PC-3 (cell line): ENCODE results near the gene HOXB6. TPM values are rescaled to one million over a fixed set of nuclear protein-coding genes. Genes with fewer than 3 reads are reported as not detected.

Source experiments
- ATAC-seq: fragments of 200-7000 bp; cut with Tn5 transposase; 2 replicates; pipeline ENCODE4 v1.9.1; 2020; ENCODE audit warnings: mild to moderate bottlenecking, moderate library complexity
- BruUV-seq: library from RNA; stranded (reverse); fragments of 400-500 nt; replicated peaks from 2 replicates; lab custom pipeline; 2021; lab: Mats Ljungman, UMichigan
- CTCF ChIA-PET: fragments of 300-600 bp; sonication (Branson Sonifier 250); formaldehyde crosslinking; loops from one replicate; lab custom pipeline; 2022; ENCODE audit warnings: antibody characterized with exemption; lab: Charles Lee
- POLR2A ChIA-PET: fragments of 300-600 bp; sonication (Branson Sonifier 250); formaldehyde crosslinking; loops from one replicate; lab custom pipeline; 2022; ENCODE audit warnings: antibody characterized with exemption; ENCODE audit not compliant: unreplicated experiment; lab: Charles Lee
- DNase-seq: peaks from one replicate; pipeline ENCODE4 v3.0.0-alpha.2; 2015
- H2AFZ ChIP-seq: fragments of 300-600 bp; sonication (generic); 2 replicates; pipeline ENCODE4 v1.6.0; 2016; ENCODE audit warnings: antibody characterized with exemption, low read length
- H3F3A ChIP-seq: fragments of 300-600 bp; sonication (generic); one replicate; pipeline ENCODE4 v1.6.0; 2017; ENCODE audit warnings: antibody characterized with exemption, low read length, control low read depth, mild to moderate bottlenecking; ENCODE audit not compliant: unreplicated experiment
- H3K27ac ChIP-seq: fragments of 300-600 bp; sonication (generic); 2 replicates; pipeline ENCODE4 v1.5.1; 2016; ENCODE audit warnings: mild to moderate bottlenecking, low read length
- H3K27me3 ChIP-seq: fragments of 300-600 bp; sonication (generic); 2 replicates; pipeline ENCODE4 v1.6.1; 2016; ENCODE audit warnings: low read length, mixed read lengths
- H3K36me3 ChIP-seq: fragments of 300-600 bp; sonication (generic); 2 replicates; pipeline ENCODE4 v1.6.1; 2016; ENCODE audit warnings: low read depth, mixed run types, low read length, mixed read lengths
- H3K4me1 ChIP-seq: fragments of 300-600 bp; sonication (generic); 2 replicates; pipeline ENCODE4 v1.5.1; 2016; ENCODE audit warnings: low read length; ENCODE audit not compliant: insufficient read depth
- H3K4me2 ChIP-seq: fragments of 300-600 bp; sonication (generic); 2 replicates; pipeline ENCODE4 v1.6.0; 2016; ENCODE audit warnings: low read length
- H3K4me3 ChIP-seq: fragments of 300-600 bp; sonication (generic); 2 replicates; pipeline ENCODE4 v1.5.1; 2016; ENCODE audit warnings: mild to moderate bottlenecking, low read length, mixed read lengths
- H3K79me2 ChIP-seq: fragments of 300-600 bp; sonication (generic); 2 replicates; pipeline ENCODE4 v1.6.1; 2017; ENCODE audit warnings: low read length, mixed read lengths
- H3K9ac ChIP-seq: fragments of 300-600 bp; sonication (generic); 2 replicates; pipeline ENCODE4 v1.6.0; 2016; ENCODE audit warnings: mild to moderate bottlenecking, low read length
- H3K9me2 ChIP-seq: fragments of 300-600 bp; sonication (generic); replicated peaks from 2 replicates; pipeline ENCODE4 v1.6.1; 2016; ENCODE audit warnings: mixed run types, low read length, mixed read lengths
- H3K9me3 ChIP-seq: fragments of 300-600 bp; sonication (generic); 2 replicates; pipeline ENCODE4 v1.6.1; 2016; ENCODE audit warnings: low read length, mixed read lengths
- H4K20me1 ChIP-seq: fragments of 300-600 bp; sonication (generic); 2 replicates; pipeline ENCODE4 v1.6.1; 2016; ENCODE audit warnings: low read length, mixed read lengths
- EZH2 ChIP-seq: fragments of 300-600 bp; sonication (generic); IDR thresholded peaks from one replicate; pipeline ENCODE4 v1.6.1; 2017; ENCODE audit warnings: antibody characterized with exemption, mild to moderate bottlenecking, low read length; ENCODE audit not compliant: unreplicated experiment
- EZH2phosphoT487 ChIP-seq: fragments of 300-600 bp; sonication (generic); IDR thresholded peaks from 2 replicates; pipeline ENCODE4 v1.6.1; 2018; ENCODE audit warnings: mild to moderate bottlenecking, antibody characterized with exemption, low read length, borderline replicate concordance
- intact Hi-C: fragments of 100-400 bp; cut with micrococcal nuclease; formaldehyde crosslinking; loops from 2 replicates; pipeline ENCODE4 v1.9.0; 2023
- total RNA-seq: library from RNA; depleted of rRNA; stranded (reverse); fragments of >200 nt; gene quantifications from 2 replicates; pipeline ENCODE4 v1.2.3, GENCODE V29; 2014
- TF ChIP-seq, protein P1 (sequence below): fragments of 300-600 bp; sonication (generic); conservative IDR thresholded peaks from 2 replicates; pipeline ENCODE4 v1.5.1; 2017; ENCODE audit warnings: antibody characterized with exemption, low read depth, mild to moderate bottlenecking, low read length

Gene HOXB6
- total RNA-seq, 1 experiment from 2014 or later = 9.5 TPM

DNA sequence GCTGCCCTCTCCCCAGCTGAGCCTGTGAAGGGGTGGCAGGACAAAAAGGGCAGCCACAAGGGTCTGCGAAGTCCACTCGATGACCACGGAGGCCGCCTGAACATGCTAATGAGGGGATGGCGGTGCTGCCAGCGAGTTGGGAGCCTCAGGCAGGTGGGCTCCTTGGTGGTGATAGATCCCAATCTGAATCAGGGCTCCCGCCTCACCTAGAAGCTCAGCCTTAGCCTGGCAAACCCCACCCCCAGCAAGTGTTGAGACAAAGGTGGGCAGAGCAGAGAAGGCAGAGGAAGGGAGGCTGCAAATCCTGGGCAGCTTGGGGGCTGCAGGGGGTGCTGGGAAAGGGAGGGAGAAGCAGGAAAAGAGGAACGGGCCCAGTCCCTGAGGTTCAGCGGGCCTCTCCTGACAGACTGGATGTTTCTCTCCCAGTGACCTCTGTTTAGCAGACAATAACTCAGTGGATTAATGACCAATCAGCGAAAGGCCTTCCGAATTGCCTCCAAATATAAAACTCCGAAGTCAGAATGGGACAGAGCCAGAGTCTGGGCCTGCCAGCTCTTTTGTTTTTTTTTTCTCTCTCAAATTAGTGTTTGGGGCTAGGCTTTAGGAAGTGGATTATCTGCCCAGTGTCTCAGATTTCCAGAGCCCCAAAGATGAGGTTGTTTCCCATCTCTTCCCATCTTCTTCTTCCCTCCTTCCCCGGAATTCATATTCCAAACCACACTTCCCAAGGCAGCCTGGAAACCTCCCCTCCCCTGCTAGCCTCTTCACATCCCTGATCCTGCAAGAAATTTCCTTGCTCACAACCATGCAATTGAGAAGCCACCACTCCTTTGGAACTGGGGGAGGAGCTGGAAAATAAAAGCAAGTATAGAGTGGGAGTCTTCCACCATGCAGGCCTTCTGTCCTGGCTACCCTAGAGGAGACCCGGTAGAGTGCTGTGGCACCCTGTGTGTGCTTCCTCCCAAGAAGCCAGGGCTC, 44.7 kb downstream of the HOXB6 start:
- Histone ChIP-seq H3K9ac (no peak overlapping the region), H3K4me1 (peaks cover 19% of the 10 kb centered on the region)
- CTCF ChIA-PET = no interaction called here

DNA sequence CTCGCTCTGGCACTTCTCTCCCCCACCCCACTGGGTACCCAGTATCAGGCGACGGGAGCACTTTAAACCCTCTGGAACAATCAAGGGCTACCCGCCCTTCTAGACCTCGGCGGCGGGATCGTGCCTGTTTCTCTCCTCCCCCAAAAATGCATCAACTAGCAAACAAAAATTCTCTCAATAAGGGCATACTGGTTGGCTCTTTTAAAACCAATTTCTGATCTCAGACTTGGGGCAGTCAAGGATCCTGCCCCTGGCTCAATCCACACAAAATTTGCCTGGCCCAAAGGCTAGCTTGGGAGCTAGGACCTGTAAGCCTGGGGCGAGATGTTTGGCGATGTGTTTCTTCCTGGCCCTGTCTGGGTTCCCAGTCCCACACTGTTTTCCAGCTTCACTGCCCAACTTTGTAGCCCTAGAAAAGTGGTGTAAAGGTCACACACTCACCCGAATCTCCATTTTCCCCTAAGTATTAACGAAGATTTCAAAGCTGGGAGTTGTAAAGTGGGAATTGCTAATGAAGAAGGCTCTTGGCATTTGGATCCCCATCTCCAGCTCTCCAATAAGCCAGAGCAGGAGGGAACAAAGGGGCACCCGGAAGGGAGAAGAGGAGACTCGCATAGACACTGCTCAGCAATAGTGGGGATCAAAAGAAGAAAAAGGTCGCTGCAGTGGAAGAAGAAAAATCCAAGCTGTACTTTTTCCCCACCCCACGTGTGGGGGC, 45.5 kb downstream of the HOXB6 start:
- no peak overlapping the region for H3K4me2 ChIP-seq
- no TSS peak for BruUV-seq

More for the DNA sequence above, 44.7 kb downstream of the HOXB6 start:
- intact Hi-C loops = loop anchor here (5.0 kb wide), 1 partner anchor 63 kb away; no protein-coding TSS in a partner anchor
- H3K27me3 ChIP-seq = no peaks in the 10 kb centered on the region
- H3K27ac ChIP-seq = no peak overlapping the region
- ATAC-seq (no peak), DNase-seq (no peak)
- no peak overlapping the region for H3K4me2 ChIP-seq
- POLR2A ChIA-PET = no interaction called here
- no peaks in the 10 kb centered on the region for H3F3A ChIP-seq
- no peak overlapping the region for H3K4me3 ChIP-seq
- no peaks in the 10 kb centered on the region for H3K9me3 ChIP-seq
- no peak overlapping the region for H2AFZ ChIP-seq
- H3K9me2 ChIP-seq = no peaks in the 10 kb centered on the region
- H3K79me2 ChIP-seq = no peaks in the 10 kb centered on the region
- no peaks in the 10 kb centered on the region for H3K36me3 ChIP-seq
- no TSS peak for BruUV-seq
- no peaks in the 10 kb centered on the region for H4K20me1 ChIP-seq
- TF ChIP-seq EZH2phosphoT487 (no peak), EZH2 (no peak)
- TF ChIP-seq, protein P1, sequence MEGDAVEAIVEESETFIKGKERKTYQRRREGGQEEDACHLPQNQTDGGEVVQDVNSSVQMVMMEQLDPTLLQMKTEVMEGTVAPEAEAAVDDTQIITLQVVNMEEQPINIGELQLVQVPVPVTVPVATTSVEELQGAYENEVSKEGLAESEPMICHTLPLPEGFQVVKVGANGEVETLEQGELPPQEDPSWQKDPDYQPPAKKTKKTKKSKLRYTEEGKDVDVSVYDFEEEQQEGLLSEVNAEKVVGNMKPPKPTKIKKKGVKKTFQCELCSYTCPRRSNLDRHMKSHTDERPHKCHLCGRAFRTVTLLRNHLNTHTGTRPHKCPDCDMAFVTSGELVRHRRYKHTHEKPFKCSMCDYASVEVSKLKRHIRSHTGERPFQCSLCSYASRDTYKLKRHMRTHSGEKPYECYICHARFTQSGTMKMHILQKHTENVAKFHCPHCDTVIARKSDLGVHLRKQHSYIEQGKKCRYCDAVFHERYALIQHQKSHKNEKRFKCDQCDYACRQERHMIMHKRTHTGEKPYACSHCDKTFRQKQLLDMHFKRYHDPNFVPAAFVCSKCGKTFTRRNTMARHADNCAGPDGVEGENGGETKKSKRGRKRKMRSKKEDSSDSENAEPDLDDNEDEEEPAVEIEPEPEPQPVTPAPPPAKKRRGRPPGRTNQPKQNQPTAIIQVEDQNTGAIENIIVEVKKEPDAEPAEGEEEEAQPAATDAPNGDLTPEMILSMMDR = no peak

More for the DNA sequence above, 45.5 kb downstream of the HOXB6 start:
- Histone ChIP-seq H3K79me2 (no peaks in the 10 kb centered on the region; the same call in 1 of the 2 replicates), H3K9me3 (no peaks in the 10 kb centered on the region), H3K36me3 (no peaks in the 10 kb centered on the region), H4K20me1 (no peaks in the 10 kb centered on the region), H3F3A (no peaks in the 10 kb centered on the region), H3K9me2 (no peaks in the 10 kb centered on the region), H3K27ac (no peak overlapping the region), H3K27me3 (no peaks in the 10 kb centered on the region), H3K4me1 (peaks cover 25% of the 10 kb centered on the region), H2AFZ (no peak overlapping the region), H3K9ac (no peak overlapping the region), H3K4me3 (no peak overlapping the region)
- intact Hi-C loops = loop anchor here (5.0 kb wide), 1 partner anchor 62 kb away; no protein-coding TSS in a partner anchor
- ChIA-PET POLR2A (no interaction called here), CTCF (no interaction called here)
- TF ChIP-seq EZH2phosphoT487 (no peak), EZH2 (no peak)
- TF ChIP-seq, protein P1 = no peak
- ATAC-seq (no peak), DNase-seq (no peak)
